ENCODE measurements around the gene FCMR. TPM values are rescaled to one million over a fixed set of nuclear protein-coding genes. Genes with fewer than 3 reads are reported as not detected.

FCMR gene
- total and polyA plus RNA-seq, 9 of the 15 experiments (the other 6 are each of a cell fraction or from before 2014, with no cell fraction given) = 0.11 to 0.82 (median 0.20) TPM; not detected in 5

GRCh38 chr1:206925106-206925736 is 3.5 kb upstream of the FCMR start (continued):
- TF ChIP-seq REST (IDR thresholded peaks at IDR 0.05; ENCODE audit: borderline replicate concordance) (peak; percentile 58; the same call in 1 of the 2 replicates), REST (CRISPR knock-in tag; IDR thresholded peaks at IDR 0.05; ENCODE audit: low read depth) (no peak), ARID1B (IDR thresholded peaks at IDR 0.05) (0 out of 2 replicates have a peak, but pooled peaks have one; percentile 6), MXI1 (IDR thresholded peaks at IDR 0.05; ENCODE audit: low read depth, low read length) (no peak; the same call in 1 of the 2 replicates), CHD1 (IDR thresholded peaks at IDR 0.05; ENCODE audit: low read length) (no peak), BHLHE40 (IDR thresholded peaks at IDR 0.05; ENCODE audit: low read length) (peak; percentile 48; the same call in 1 of the 2 replicates), MTA3 (IDR thresholded peaks at IDR 0.05; ENCODE audit: borderline replicate concordance) (0 out of 2 replicates have a peak, but pooled peaks have one; percentile 26), ATF7 (IDR thresholded peaks at IDR 0.05) (0 out of 2 replicates have a peak, but pooled peaks have one; percentile 30), USF1 (CRISPR knock-in tag; IDR thresholded peaks at IDR 0.05) (peak; percentile 86), SMAD1 (IDR thresholded peaks at IDR 0.05; ENCODE audit: low read depth, low read length, partially characterized antibody) (no peak), CBFB (CRISPR knock-in tag; IDR thresholded peaks at IDR 0.05) (0 out of 2 replicates have a peak, but pooled peaks have one; percentile 55), ESRRA (IDR thresholded peaks at IDR 0.05; ENCODE audit: borderline replicate concordance, low read depth) (peak; percentile 28; the same call in 1 of the 2 replicates), TEAD1 (CRISPR knock-in tag; IDR thresholded peaks at IDR 0.05) (0 out of 4 replicates have a peak, but pooled peaks of 1 of the 2 experiments have one; percentile 73)
- TF ChIP-seq, protein P1, sequence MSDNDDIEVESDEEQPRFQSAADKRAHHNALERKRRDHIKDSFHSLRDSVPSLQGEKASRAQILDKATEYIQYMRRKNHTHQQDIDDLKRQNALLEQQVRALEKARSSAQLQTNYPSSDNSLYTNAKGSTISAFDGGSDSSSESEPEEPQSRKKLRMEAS (CRISPR knock-in tag; IDR thresholded peaks at IDR 0.05) = peak; percentile 85
- TF ChIP-seq, protein P2, sequence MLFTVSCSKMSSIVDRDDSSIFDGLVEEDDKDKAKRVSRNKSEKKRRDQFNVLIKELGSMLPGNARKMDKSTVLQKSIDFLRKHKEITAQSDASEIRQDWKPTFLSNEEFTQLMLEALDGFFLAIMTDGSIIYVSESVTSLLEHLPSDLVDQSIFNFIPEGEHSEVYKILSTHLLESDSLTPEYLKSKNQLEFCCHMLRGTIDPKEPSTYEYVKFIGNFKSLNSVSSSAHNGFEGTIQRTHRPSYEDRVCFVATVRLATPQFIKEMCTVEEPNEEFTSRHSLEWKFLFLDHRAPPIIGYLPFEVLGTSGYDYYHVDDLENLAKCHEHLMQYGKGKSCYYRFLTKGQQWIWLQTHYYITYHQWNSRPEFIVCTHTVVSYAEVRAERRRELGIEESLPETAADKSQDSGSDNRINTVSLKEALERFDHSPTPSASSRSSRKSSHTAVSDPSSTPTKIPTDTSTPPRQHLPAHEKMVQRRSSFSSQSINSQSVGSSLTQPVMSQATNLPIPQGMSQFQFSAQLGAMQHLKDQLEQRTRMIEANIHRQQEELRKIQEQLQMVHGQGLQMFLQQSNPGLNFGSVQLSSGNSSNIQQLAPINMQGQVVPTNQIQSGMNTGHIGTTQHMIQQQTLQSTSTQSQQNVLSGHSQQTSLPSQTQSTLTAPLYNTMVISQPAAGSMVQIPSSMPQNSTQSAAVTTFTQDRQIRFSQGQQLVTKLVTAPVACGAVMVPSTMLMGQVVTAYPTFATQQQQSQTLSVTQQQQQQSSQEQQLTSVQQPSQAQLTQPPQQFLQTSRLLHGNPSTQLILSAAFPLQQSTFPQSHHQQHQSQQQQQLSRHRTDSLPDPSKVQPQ (CRISPR knock-in tag; IDR thresholded peaks at IDR 0.05; ENCODE audit: borderline replicate concordance) = no peak

Measured in K562 (cell line).